ENCODE results near the gene ADGRE2.

Gene ADGRE2

GRCh38 chr19:14746886-14747285, 31.5 kb downstream of the ADGRE2 start:
- Histone ChIP-seq H3K36me3 (ENCODE audit: control insufficient read depth, insufficient read depth, low read length) (no peaks in the 10 kb centered on the region), H3K4me3 (ENCODE audit: insufficient read depth, low read depth, low read length) (no peak overlapping the region), H3K4me1 (ENCODE audit: control insufficient read depth, insufficient read depth, low read length) (no peaks in the 10 kb centered on the region), H3K9me3 (ENCODE audit: control insufficient read depth, low read length) (peaks cover 6% of the 10 kb centered on the region), H3K27me3 (ENCODE audit: control insufficient read depth, insufficient read depth, low read length, poor library complexity, severe bottlenecking) (no peaks in the 10 kb centered on the region), H3K27ac (ENCODE audit: insufficient read depth, low read depth, low read length, poor library complexity, severe bottlenecking) (no peak overlapping the region)
- WGBS, 2 experiments, result 72 to 93% methylated on average over 2 to 3 of the region's 4 CpGs

- WGBS, 2 experiments, result 55 to 57% methylated on average over 4 of the region's 5 CpGs
- Histone ChIP-seq H3K4me1 (ENCODE audit: control insufficient read depth, insufficient read depth, low read length) (no peaks in the 10 kb centered on the region), H3K27ac (ENCODE audit: insufficient read depth, low read depth, low read length, poor library complexity, severe bottlenecking) (no peak overlapping the region), H3K4me3 (ENCODE audit: insufficient read depth, low read depth, low read length) (no peak overlapping the region), H3K27me3 (ENCODE audit: control insufficient read depth, insufficient read depth, low read length, poor library complexity, severe bottlenecking) (no peaks in the 10 kb centered on the region), H3K9me3 (ENCODE audit: control insufficient read depth, low read length) (peaks cover 7% of the 10 kb centered on the region), H3K36me3 (ENCODE audit: control insufficient read depth, insufficient read depth, low read length) (no peaks in the 10 kb centered on the region)
Measured at GRCh38 chr19:14735915-14736314, 42.4 kb downstream of the ADGRE2 start.

- 85 to 95% methylated on average over 1 of the region's 1 CpG for WGBS, 2 experiments
- H3K27me3 ChIP-seq (ENCODE audit: control insufficient read depth, insufficient read depth, low read length, poor library complexity, severe bottlenecking), result no peaks in the 10 kb centered on the region
Measured at GRCh38 chr19:14733574-14733973, 44.8 kb downstream of the ADGRE2 start.

GRCh38 chr19:14732510-14732909, 45.9 kb downstream of the ADGRE2 start:
- Histone ChIP-seq H3K27ac (ENCODE audit: insufficient read depth, low read depth, low read length, poor library complexity, severe bottlenecking) (no peak overlapping the region), H3K4me1 (ENCODE audit: control insufficient read depth, insufficient read depth, low read length) (no peaks in the 10 kb centered on the region), H3K4me3 (ENCODE audit: insufficient read depth, low read depth, low read length) (no peak overlapping the region), H3K27me3 (ENCODE audit: control insufficient read depth, insufficient read depth, low read length, poor library complexity, severe bottlenecking) (no peaks in the 10 kb centered on the region), H3K9me3 (ENCODE audit: control insufficient read depth, low read length) (peaks cover 7% of the 10 kb centered on the region), H3K36me3 (ENCODE audit: control insufficient read depth, insufficient read depth, low read length) (no peaks in the 10 kb centered on the region)

More at GRCh38 chr19:14733574-14733973, 44.8 kb downstream of the ADGRE2 start:
- no peak overlapping the region for H3K27ac ChIP-seq (ENCODE audit: insufficient read depth, low read depth, low read length, poor library complexity, severe bottlenecking)
- H3K36me3 ChIP-seq (ENCODE audit: control insufficient read depth, insufficient read depth, low read length), result no peaks in the 10 kb centered on the region
- no peak overlapping the region for H3K4me3 ChIP-seq (ENCODE audit: insufficient read depth, low read depth, low read length)
- peaks cover 7% of the 10 kb centered on the region for H3K9me3 ChIP-seq (ENCODE audit: control insufficient read depth, low read length)
- H3K4me1 ChIP-seq (ENCODE audit: control insufficient read depth, insufficient read depth, low read length), result no peaks in the 10 kb centered on the region

- Histone ChIP-seq H3K27ac (ENCODE audit: insufficient read depth, low read depth, low read length, poor library complexity, severe bottlenecking) (no peak overlapping the region), H3K4me3 (ENCODE audit: insufficient read depth, low read depth, low read length) (no peak overlapping the region), H3K4me1 (ENCODE audit: control insufficient read depth, insufficient read depth, low read length) (no peaks in the 10 kb centered on the region), H3K36me3 (ENCODE audit: control insufficient read depth, insufficient read depth, low read length) (no peaks in the 10 kb centered on the region), H3K27me3 (ENCODE audit: control insufficient read depth, insufficient read depth, low read length, poor library complexity, severe bottlenecking) (no peaks in the 10 kb centered on the region), H3K9me3 (ENCODE audit: control insufficient read depth, low read length) (peaks cover 7% of the 10 kb centered on the region)
- 70 to 74% methylated on average over 10 of the region's 10 CpGs for WGBS, 2 experiments
Measured at GRCh38 chr19:14731200-14731599, 47.2 kb downstream of the ADGRE2 start.

- no peaks in the 10 kb centered on the region for H3K36me3 ChIP-seq (ENCODE audit: control insufficient read depth, insufficient read depth, low read length)
- peaks cover 3% of the 10 kb centered on the region for H3K9me3 ChIP-seq (ENCODE audit: control insufficient read depth, low read length)
- H3K27ac ChIP-seq (ENCODE audit: insufficient read depth, low read depth, low read length, poor library complexity, severe bottlenecking), result no peak overlapping the region
- no peaks in the 10 kb centered on the region for H3K4me1 ChIP-seq (ENCODE audit: control insufficient read depth, insufficient read depth, low read length)
- H3K27me3 ChIP-seq (ENCODE audit: control insufficient read depth, insufficient read depth, low read length, poor library complexity, severe bottlenecking), result no peaks in the 10 kb centered on the region
- WGBS, 2 experiments, result 75 to 83% methylated on average over 7 of the region's 7 CpGs
- no peak overlapping the region for H3K4me3 ChIP-seq (ENCODE audit: insufficient read depth, low read depth, low read length)
Measured at GRCh38 chr19:14728595-14728994, 49.8 kb downstream of the ADGRE2 start.

GRCh38 chr19:14722127-14722526, 56.2 kb downstream of the ADGRE2 start:
- Histone ChIP-seq H3K4me1 (ENCODE audit: control insufficient read depth, insufficient read depth, low read length) (no peaks in the 10 kb centered on the region), H3K27me3 (ENCODE audit: control insufficient read depth, insufficient read depth, low read length, poor library complexity, severe bottlenecking) (no peaks in the 10 kb centered on the region), H3K36me3 (ENCODE audit: control insufficient read depth, insufficient read depth, low read length) (peaks cover 24% of the 10 kb centered on the region), H3K27ac (ENCODE audit: insufficient read depth, low read depth, low read length, poor library complexity, severe bottlenecking) (no peak overlapping the region), H3K4me3 (ENCODE audit: insufficient read depth, low read depth, low read length) (no peak overlapping the region), H3K9me3 (ENCODE audit: control insufficient read depth, low read length) (peaks cover 11% of the 10 kb centered on the region)
- 71 to 87% methylated on average over 2 of the region's 2 CpGs for WGBS, 2 experiments

GRCh38 chr19:14719162-14719561, 59.2 kb downstream of the ADGRE2 start:
- no peak overlapping the region for H3K4me3 ChIP-seq (ENCODE audit: insufficient read depth, low read depth, low read length)
- H3K9me3 ChIP-seq (ENCODE audit: control insufficient read depth, low read length), result peaks cover 11% of the 10 kb centered on the region
- H3K4me1 ChIP-seq (ENCODE audit: control insufficient read depth, insufficient read depth, low read length), result no peaks in the 10 kb centered on the region
- H3K27me3 ChIP-seq (ENCODE audit: control insufficient read depth, insufficient read depth, low read length, poor library complexity, severe bottlenecking), result no peaks in the 10 kb centered on the region
- peaks cover 39% of the 10 kb centered on the region for H3K36me3 ChIP-seq (ENCODE audit: control insufficient read depth, insufficient read depth, low read length)
- H3K27ac ChIP-seq (ENCODE audit: insufficient read depth, low read depth, low read length, poor library complexity, severe bottlenecking), result no peak overlapping the region
- WGBS, 2 experiments, result 94 to 97% methylated on average over 1 of the region's 3 CpGs

- no peak overlapping the region for H3K27ac ChIP-seq (ENCODE audit: insufficient read depth, low read depth, low read length, poor library complexity, severe bottlenecking)
- H3K36me3 ChIP-seq (ENCODE audit: control insufficient read depth, insufficient read depth, low read length), result peaks cover 39% of the 10 kb centered on the region
- peaks cover 11% of the 10 kb centered on the region for H3K9me3 ChIP-seq (ENCODE audit: control insufficient read depth, low read length)
- H3K27me3 ChIP-seq (ENCODE audit: control insufficient read depth, insufficient read depth, low read length, poor library complexity, severe bottlenecking), result no peaks in the 10 kb centered on the region
- 93 to 94% methylated on average over 18 of the region's 18 CpGs for WGBS, 2 experiments
- H3K4me1 ChIP-seq (ENCODE audit: control insufficient read depth, insufficient read depth, low read length), result no peaks in the 10 kb centered on the region
- no peak overlapping the region for H3K4me3 ChIP-seq (ENCODE audit: insufficient read depth, low read depth, low read length)
Measured at GRCh38 chr19:14718522-14719116, 59.7 kb downstream of the ADGRE2 start.

- Histone ChIP-seq H3K36me3 (ENCODE audit: control insufficient read depth, insufficient read depth, low read length) (peaks cover 49% of the 10 kb centered on the region), H3K9me3 (ENCODE audit: control insufficient read depth, low read length) (peaks cover 11% of the 10 kb centered on the region), H3K4me3 (ENCODE audit: insufficient read depth, low read depth, low read length) (no peak overlapping the region), H3K27me3 (ENCODE audit: control insufficient read depth, insufficient read depth, low read length, poor library complexity, severe bottlenecking) (no peaks in the 10 kb centered on the region), H3K4me1 (ENCODE audit: control insufficient read depth, insufficient read depth, low read length) (no peaks in the 10 kb centered on the region), H3K27ac (ENCODE audit: insufficient read depth, low read depth, low read length, poor library complexity, severe bottlenecking) (no peak overlapping the region)
- WGBS, 2 experiments, result 95 to 97% methylated on average over 4 of the region's 4 CpGs
Measured at GRCh38 chr19:14715841-14716240, 62.5 kb downstream of the ADGRE2 start.

GRCh38 chr19:14704450-14704849, 73.9 kb downstream of the ADGRE2 start:
- H3K27me3 ChIP-seq (ENCODE audit: control insufficient read depth, insufficient read depth, low read length, poor library complexity, severe bottlenecking), result no peaks in the 10 kb centered on the region
- peaks cover 54% of the 10 kb centered on the region for H3K36me3 ChIP-seq (ENCODE audit: control insufficient read depth, insufficient read depth, low read length)
- H3K4me1 ChIP-seq (ENCODE audit: control insufficient read depth, insufficient read depth, low read length), result no peaks in the 10 kb centered on the region
- H3K27ac ChIP-seq (ENCODE audit: insufficient read depth, low read depth, low read length, poor library complexity, severe bottlenecking), result no peak overlapping the region
- WGBS, 2 experiments, result 92 to 93% methylated on average over 6 of the region's 6 CpGs
- no peak overlapping the region for H3K4me3 ChIP-seq (ENCODE audit: insufficient read depth, low read depth, low read length)
- no peaks in the 10 kb centered on the region for H3K9me3 ChIP-seq (ENCODE audit: control insufficient read depth, low read length)

Data from ectodermal cell (in vitro differentiated cells).